ENCODE results near the gene ZNF189.
"Not testable (repeated sequence)": the region's sequence is repeated elsewhere in the genome, so short reads cannot be mapped to it uniquely, and the experiment has no call there.

The ZNF189 gene

DNA sequence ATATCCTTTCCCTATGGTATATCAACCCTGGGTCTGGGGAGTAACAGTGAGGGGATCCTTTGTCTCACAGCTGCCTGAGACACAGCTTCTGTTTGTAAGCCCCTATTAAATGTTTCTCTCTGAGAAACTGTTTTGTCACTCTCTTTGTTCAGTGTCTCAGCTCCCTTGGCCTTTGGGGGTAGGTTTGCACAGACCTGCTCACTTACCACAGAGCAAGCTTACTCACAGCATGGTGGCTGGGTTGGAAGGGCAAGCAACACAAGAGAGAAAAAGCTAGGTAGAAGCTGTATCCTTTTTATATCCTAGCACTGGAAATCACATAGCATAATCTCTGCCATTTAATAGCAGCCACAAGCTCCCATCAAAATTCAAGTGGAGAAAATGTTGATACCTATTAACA lies 18.4 kb upstream of the ZNF189 start:
- no peak for DNase-seq (ENCODE audit: low spot score)

DNA sequence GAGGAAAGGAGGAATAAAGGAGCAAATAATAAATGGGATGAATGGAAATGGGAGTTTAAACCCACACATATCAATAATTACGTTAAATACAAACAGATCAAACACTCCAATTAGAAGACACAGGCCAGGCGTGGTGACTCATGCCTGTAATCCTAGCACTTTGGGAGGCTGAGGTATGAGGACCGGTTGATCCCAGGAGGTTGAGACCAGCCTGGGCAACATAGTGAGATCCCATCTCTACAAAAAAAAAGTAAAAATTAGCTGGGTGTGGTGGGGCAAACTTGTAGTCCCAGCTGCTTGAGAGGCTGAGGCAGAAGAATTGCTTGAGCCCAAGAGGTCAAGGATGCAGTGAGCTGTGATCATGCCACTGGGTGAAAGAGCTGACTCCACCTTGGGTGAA lies 17.5 kb upstream of the ZNF189 start:
- DNase-seq (ENCODE audit: low spot score), result no peak

DNA sequence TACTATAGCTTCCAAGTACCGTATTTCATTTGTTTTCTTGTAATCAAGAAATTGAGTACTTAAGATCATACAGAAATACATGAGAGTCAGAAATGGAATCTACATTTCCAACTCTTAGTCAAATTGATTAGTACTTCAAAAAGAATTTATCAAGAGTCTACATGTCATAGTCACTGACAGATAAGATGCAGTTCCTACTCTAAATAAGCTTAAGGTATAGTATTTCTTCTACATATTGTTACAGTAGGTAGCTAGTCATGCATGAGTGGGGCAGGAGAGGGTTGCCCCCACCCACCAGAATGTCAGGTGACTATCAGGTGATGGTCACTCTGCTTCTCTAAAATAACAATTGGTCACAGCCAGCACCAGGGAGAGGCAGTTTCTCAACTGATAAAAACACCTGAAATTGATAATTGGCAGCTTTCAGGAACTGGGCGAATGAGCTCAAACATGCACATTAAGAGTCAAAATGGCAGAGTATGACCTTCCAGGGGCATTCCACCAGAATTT lies 16.8 kb upstream of the ZNF189 start:
- DNase-seq (ENCODE audit: low spot score), result no peak

DNA sequence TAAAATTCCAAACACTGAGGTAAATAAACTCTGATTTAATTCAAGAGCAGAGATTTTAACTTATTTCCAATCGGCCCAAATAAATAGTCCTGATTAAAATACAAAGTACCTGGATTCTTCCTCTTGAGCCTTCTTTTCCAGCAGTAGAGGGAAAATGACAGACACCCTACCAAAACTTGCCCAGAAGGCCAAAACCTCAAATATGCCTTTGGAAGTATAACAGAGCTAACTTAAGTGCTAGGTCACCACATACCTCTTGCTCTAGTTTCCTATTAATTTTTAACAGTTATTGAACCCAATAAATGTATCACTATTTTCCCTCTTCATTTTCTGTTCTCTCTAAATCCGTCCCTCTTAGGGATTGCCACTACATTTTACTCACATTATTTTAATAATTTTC lies 15.3 kb upstream of the ZNF189 start:
- DNase-seq (ENCODE audit: low spot score), result no peak

DNA sequence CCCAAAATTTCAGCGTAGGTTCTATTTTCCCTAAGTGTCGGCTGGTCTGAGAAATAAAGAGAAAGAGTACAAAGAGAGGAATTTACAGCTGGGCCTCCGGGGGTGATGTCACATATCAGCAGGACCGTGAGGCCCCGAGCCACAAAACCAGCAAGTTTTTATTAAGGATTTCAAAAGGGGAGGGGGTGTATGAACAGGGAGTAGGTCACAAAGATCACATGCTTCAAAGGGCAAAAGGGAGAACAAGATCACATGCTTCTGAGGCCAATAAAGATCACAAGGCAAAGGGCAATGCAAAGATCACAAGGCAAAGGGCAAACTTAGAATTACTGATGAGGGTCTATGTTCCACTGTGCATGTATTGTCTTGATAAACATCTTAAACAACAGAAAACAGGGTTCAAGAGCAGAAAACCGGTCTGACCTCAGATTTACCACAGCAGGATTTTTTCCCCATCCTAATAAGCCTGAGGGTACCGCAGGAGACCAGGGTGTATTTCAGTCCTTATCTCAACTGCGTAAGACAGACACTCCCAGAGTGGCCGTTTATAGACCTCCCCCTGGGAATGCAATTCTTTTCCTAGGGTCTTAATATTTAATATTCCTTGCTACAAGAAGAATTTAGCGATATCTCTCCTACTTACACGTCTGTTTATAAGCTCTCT lies 13.6 kb upstream of the ZNF189 start, which contains the start of gene BAAT:
BAAT (minus strand) TSS at position 134 of the 664 bp plus-strand sequence. CDS start 13,602 bp downstream, outside the sequence.
- not testable (repeated sequence) for DNase-seq (ENCODE audit: low spot score)

DNA sequence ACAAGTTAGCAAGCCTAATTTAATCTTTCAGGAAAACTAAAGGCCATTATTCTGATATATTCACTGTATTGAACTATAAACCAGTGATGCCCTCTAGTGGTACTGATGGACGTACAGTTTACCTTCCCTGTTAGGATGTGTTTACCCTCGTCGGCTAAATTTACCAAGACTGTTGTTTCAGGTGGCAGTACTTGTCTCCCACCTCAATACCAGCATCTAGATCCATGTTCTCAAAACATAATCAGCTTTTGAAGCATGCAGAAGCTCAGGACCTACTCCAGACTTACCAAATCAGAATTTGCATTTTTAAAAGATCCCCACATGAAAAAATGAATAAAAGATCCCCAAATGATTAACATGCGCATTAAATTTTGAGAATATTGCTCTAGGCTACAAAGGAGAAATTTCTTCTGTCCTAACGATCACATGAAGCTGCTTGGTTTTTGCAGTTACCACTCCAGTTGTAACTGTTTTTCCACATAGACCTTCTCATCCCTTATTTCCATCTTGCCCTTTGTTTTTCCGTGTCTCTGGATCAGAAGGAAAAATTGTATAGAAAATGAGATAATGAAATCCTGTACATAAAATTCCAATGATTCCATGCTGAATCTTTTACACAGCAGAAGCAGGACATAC lies 10.7 kb upstream of the ZNF189 start:
- DNase-seq (ENCODE audit: low spot score), result peak; percentile 5

DNA sequence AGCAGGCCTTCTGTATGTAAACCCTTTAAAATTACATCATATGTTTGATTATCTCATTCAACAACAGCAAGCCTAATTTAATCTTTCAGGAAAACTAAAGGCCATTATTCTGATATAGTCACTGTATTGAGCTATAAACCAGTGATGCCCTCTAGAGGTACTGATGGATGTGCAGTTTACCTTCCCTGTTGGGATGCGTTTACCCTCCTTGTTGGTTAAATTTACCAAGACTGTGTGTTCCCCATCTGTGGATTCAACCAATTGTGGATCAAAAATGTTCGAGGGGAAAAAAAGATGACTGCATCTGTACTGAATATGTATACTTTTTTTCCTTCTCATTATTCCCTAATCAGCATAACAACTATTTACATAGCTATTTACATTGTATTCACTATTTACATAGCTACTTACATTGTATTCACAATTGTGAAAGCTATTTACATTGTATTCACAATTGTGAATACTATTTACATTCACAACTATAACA lies 10.1 kb upstream of the ZNF189 start:
- no peak for DNase-seq (ENCODE audit: low spot score)

DNA sequence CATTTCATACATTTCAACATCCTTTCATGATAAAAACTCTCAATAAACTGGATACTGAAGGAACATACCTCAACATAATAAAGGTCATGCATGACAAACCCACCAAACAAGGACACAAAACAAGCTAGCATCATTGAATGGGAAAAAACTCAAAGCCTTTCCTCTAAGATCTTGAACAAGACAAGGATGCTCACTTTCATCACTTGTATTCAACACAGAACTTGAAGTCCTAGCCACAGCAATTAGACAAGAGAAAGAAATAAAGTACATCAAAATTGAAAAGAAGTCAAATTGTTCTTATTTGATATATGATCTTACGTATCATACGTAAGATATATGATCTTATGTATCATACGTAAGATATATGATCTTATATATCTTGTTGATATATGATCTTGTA lies 5.5 kb upstream of the ZNF189 start:
- no peak for DNase-seq (ENCODE audit: low spot score)

DNA sequence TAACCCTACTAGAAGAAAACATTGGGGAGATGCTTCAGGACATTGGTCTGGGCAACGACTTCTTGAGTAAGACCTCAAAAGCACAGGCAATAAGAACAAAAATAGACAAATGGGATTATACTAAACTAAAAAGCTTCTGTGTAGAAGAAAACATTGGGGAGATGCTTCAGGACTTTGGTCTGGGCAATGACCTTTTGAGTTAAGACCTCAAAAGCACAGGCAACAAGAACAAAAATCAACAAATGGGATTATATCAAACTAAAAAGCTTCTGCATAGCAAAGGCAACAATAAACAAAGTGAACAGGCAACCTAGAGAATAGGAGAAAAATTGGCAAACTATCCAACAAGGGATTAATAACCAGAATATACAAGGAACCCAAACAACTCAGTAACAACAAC lies 4.0 kb upstream of the ZNF189 start:
- no peak for DNase-seq (ENCODE audit: low spot score)

DNA sequence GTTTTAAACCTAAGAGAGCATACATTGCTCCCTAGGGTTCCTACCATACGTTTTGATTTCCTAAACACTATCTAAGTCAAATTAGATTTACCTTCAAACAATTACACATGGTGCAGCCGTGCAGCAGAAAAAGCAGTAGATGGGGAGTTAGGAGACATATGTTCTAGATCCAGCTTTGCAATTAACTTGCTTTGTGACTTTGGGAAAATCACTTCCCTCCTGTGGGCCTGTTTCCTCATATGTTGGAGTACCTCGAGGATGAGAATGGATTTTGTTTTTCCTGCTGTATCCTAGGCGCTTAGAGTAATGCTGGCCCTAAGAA lies 944 bp upstream of the ZNF189 start:
- DNase-seq (ENCODE audit: low spot score), result no peak

DNA sequence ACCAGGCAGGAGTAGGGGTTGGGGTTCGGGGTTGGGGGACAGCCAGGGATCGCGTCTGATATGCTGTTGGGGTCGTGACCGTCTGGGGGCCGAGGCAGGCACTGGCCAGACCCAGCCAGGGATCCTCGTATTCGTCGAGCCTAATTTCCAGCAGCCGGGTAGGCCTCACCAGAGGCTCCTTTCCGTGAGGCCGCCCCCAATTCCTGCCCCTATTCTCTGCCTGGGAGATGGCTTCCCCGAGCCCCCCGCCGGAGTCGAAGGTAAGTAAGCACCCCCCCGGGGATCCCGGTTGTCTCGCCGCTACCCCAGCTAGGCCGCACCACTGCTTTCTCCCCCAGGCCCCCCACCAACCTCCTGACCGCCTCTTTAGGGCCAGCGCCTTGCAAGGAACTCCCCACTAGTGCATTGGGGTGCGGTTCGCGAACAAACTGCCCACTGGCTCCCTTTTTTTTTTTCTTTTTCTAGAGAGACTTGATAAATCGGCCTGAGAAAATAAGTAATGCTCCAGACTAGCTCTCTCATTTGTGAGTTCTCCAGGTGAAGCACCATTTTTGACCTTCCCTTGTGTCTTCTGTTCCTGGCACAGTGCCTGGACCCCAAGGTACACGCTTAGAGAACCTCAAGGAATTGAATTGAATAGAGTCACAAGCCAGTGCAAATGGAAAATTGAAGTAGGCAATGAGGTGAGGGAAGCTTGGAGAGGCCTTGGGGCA lies 435 bp downstream of the ZNF189 start:
- no peak for DNase-seq (ENCODE audit: low spot score)

DNA sequence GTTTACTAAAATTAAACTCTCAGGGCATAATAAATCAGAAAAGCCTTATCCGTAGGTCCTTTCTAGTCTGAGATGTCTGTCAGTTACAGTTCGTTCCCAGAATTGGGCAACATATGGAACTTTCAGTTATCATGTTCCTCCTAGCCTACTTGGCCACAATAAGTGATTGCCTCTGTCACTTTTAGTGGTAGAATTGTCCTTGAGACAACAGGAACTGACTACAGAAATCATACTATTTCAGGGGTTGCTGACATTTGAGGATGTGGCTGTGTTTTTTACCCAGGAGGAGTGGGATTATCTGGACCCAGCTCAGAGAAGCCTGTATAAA lies 956 bp downstream of the ZNF189 start:
- DNase-seq (ENCODE audit: low spot score), result no peak

DNA sequence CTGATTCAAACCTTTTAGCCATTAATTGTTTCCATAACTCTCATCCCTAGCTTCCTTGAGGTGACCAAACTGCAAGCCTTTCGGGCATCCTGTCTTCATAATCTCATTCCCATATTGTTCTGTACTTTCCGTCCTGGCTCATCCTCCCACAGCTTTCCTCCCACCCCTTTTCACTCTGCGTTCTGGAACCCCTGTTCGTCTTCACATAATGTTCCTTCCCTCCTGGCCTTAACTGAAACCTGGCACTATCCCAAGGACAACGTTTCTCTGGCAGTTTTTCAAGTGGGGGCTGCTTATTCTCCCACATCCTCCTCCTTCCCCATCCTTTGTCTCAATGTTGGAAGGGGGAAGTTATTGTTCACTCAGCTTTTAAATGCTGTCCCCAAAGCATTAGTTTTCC lies 1.5 kb downstream of the ZNF189 start:
- DNase-seq (ENCODE audit: low spot score), result no peak

DNA sequence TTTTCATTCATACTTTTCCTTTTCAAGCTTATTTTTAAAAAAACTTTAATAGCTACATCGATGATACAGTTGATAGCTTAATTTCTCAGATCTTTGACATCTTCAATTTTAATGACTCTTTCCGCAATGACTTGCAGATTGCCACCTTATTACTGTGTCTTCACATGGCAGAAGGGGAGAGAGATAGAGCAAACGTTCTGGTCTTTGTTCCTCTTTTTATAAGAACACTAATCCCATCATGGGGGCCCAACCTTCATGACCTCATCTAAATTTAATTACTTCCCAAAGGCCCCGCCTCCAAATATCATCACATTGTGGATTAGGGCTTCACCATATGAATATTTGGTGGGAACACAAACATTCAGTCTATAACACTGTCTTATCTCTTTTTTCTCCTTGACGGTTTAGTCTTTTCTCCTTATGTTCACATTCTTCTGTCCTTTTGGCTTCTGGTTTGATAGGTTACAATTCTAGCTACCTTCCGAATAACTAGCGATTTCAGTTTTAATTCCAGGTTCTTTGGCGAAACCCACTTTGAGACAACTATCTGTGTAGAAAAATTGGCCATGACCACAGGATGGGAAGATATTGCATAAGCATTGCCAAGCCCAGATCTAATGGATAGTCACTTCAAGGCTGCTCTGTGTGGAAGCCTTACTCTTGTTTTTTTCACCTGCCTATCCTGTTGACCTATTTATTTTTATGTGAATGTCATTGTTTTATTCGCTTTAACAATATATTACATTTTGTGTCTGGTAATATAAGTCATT lies 5.0 kb downstream of the ZNF189 start:
- DNase-seq (ENCODE audit: low spot score), result no peak

DNA sequence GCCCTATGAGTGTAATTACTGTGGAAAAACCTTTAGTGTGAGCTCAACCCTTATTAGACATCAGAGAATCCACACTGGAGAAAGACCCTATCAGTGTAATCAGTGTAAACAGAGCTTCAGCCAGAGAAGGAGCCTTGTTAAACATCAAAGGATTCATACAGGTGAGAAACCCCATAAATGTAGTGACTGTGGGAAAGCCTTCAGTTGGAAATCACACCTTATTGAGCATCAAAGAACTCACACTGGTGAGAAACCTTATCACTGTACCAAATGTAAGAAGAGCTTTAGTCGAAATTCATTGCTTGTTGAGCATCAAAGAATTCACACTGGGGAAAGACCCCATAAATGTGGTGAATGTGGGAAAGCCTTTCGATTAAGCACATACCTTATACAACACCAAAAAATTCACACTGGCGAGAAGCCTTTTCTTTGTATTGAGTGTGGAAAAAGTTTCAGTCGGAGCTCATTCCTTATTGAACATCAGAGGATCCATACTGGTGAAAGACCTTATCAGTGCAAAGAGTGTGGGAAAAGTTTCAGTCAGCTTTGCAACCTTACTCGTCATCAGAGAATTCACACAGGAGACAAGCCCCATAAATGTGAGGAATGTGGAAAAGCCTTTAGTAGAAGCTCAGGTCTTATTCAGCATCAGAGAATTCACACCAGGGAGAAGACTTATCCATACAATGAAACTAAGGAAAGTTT lies 9.9 kb downstream of the ZNF189 start:
- no peak for DNase-seq (ENCODE audit: low spot score)

DNA sequence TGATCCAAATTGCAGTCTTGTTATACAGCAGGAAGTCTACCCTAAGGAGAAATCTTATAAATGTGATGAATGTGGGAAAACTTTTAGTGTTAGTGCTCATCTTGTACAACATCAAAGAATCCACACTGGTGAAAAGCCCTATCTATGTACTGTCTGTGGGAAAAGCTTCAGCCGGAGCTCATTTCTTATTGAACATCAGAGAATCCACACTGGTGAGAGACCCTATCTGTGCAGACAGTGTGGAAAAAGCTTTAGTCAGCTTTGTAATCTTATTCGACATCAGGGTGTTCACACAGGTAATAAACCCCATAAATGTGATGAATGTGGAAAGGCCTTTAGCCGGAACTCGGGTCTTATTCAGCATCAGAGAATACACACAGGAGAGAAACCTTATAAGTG lies 10.4 kb downstream of the ZNF189 start:
- no peak for DNase-seq (ENCODE audit: low spot score)

DNA sequence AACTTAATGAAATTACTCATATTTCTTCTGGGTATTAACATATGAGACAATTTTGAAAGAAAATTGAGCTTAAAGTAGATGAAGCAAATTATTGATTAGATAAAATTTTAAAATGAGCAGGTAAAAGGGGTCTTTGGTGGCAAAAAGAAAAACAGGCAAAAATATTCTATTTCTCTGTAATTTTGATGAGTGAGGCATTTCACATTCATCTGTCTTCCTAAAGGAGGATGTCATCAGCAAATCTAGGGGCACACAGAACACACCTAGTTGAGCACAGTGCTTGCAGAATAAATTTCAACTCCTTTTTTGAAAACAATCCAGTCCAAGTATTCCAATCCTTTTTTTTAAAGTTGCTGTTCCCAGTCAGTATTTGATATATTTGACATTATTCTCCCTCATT lies 16.2 kb downstream of the ZNF189 start:
- DNase-seq (ENCODE audit: low spot score), result no peak

DNA sequence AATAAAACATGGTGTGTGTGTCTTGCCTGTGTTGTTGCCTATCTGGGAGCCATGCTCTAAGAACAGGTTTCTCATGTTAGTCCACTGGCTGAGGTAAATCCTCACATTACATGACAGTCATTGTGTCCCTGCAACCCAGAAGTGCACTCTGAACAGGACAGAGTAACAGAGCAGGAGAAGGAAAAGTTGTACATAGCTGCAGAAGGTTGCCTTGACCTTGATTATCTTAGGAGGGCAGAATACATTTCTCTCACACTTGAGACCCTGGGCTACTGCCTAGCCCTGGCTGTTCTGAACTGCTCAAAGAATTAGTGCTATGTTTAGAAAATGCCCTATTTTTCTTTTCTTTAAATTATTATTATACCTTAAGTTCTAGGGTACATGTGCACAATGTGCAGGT lies 16.9 kb downstream of the ZNF189 start:
- DNase-seq (ENCODE audit: low spot score), result no peak

DNA sequence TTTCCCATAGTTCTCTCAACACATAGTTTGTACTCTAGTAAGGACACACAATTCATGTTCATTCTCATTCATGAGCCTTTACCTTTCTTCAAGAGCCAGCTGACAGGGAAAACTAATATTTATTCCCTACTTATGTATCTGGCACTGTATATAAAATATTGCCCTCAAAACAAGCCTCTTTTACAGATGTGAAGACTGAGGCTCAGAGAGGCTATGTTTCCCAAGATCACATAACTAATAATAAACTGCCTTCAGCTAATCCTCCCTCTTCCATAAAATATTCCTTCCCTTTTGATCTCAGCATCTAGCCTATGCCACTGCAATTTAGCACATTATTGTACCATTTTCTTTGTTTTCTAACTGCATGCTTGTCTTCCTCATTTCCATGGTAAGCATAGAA lies 18.7 kb downstream of the ZNF189 start:
- no peak for DNase-seq (ENCODE audit: low spot score)

DNA sequence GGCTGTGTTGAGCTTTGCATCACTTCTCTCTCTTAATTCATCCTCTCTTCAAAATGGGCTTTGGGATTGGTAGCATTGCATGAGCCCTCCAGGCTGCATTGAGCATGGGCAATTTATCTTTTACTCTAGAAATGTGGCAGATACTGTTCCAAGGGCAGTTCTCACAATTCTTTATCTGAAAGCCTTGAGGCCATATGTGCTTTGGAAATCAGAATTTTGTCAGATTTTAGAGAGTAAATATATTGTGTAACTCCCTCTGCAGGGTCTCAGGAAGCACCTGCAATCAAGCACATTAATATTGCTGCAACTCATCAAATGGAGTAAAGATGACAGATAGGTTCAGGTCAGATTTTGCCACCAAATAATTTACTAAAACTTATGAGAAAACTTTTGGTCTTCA lies 19.3 kb downstream of the ZNF189 start:
- no peak for DNase-seq (ENCODE audit: low spot score)

DNA sequence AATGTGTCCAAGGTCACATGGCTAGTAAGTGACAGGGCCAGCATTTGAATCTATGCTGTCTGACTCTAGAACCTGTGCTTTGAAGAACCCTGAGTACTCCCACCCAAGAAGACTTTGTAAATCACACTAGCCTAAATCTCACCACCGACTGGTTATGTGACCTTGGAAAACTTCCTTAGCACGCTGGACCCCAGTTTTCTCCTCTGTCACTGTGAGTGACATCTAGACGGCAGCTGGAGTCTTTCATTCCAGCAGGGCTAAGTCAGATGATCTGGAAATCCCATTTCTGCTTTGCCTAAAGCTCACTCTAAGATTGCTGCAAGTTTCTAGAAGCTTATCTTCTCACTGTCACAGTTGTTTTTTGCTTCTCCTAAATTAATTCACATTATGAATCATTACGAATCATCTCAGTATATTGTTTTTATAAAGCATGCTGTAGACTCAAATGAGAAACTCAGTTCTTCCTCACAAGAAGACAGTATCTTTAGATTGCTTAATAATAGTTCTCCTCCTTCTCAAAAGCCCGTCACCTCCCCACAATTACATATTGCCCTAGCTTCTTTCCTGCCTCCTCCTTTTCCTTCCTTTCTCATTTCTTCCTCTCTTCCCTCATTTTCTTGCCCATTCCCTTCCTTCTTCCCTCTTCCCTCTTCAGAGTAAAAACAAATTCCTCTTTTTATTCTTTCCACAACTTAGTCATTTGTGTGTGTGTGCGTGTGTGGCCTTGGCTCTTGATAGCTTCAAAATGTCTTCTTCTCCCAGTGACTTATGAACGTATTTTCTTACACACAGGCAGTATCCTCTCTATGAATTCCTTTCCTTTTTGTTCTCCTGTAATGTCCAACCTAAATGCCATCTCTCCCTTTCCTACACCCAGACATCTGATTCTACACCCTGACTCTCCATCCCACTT lies 20.1 kb downstream of the ZNF189 start:
- DNase-seq (ENCODE audit: low spot score), result no peak

Measured in AG08396 (cell line).